Left forelimb (tissue), 1 donor: ENCODE data around the gene PBX3.

Source experiments
- DNase-seq: peaks from one replicate; pipeline ENCODE4 v3.0.0-alpha.2; 2018; ENCODE audit warnings: low spot score

PBX3 gene

GRCh38 chr9:125906893-125907292 is 159.7 kb downstream of the PBX3 start:
- no peak for DNase-seq

DNA sequence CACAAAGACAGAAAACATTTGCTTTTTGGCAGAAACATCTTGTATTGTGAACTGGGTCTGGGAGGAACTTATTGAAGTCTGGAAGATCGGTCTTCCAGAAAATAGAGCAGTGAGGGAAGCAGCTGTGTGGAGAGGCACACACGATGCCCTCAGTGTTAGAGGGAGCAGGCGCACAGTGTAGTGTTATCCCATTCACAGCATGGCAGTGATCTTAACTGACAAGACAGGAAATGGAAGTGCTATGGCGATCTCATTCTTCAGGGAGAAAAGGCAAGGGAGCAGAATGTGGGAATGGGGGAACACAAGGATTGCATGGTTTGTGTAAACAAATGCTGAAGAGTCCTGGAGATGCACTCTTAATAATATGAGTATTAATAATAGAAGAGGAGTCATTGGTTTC is 161.0 kb downstream of the PBX3 start:
- DNase-seq: no peak

GRCh38 chr9:125908966-125909365 is 161.8 kb downstream of the PBX3 start:
- DNase-seq: no peak

DNA sequence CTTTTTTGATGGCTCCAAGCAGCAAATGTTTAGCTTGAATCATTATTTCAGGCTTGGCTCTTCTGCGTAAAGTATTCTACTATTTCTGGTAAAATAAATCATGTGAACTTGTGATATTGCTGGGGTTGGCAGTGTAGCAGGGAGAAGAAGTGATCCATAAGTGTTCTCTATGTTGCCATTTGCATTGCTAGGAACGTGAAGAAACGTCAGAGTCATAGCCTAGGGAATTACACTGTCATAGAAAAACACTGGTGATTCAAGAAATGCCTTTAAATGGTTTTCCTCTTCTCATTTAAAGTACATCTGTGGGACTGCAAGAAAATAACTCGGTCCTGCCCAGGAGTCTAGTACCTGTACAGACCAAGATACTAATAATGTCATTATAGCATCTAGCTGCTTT is 162.3 kb downstream of the PBX3 start:
- DNase-seq: no peak

DNA sequence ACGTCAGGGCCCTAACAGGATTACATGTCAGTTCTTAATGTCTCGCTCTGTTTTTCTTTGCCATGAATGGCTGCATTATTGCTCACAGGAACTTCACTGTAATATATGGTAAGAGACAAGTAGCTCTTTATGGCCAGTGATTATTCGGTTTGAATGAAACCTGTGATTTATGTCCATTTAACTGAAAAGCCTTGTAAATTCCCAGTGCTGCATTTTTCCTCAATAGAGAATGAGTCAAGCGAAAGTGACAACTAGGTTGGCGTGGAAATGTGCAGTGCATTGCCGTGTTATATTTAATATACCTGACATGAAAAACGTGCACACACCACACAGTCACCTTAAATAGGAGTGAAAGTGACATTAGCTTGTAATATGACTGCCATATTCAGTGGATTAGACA is 163.1 kb downstream of the PBX3 start:
- no peak for DNase-seq

DNA sequence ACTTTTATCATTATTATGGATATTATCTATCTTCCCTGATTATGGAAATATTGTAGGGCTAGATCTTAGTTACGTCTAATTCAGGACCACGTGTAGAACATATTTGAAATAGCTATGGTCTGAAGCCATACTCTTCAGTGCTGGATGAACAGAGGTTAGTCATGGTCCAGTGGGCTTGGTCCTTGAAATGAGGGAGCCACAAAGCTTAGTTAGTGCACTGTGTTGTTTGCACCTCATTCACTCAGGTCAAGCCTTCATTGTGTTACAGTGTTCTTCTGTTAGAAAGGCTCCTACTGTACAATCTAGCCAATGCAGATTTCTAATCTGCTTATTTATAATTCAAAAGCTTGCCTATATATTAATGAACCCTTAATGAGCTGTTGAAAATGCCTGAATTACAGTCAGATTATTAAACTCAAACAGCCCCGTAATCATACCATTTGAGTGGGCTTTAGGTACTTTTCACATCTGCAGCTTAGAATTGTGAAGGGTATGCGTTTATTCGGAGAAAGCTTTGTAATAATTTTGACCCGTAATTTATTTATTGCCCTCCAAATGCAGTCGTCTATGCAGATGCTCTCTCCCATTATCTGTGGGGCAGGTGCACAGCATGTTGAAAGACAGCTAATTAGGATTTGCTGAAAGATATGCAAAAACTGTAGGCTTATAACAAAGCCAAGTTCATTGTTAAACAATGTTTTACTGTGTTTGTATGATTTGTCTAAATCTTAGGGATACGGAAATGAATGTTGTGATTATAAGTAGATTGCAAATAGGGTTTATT is 164.9 kb downstream of the PBX3 start:
- DNase-seq: no peak

DNA sequence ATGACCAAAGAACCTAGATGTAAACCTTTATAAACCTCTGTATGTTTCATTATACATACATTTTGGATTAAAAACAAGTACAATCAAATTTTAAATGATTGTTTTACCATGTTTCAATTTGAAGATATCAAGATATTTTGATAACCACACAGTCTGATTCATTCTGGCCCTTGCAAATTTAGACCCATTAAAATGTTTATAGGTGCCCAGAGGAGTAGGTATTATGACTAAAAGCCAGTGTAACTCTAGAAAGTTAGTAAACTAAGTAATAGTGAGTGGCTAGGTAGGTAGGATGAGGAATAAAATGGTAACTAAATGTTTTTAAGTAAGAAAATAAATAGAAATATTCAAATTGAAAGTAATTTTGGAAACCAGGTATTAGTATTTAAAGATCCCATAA is 165.5 kb downstream of the PBX3 start:
- no peak for DNase-seq

DNA sequence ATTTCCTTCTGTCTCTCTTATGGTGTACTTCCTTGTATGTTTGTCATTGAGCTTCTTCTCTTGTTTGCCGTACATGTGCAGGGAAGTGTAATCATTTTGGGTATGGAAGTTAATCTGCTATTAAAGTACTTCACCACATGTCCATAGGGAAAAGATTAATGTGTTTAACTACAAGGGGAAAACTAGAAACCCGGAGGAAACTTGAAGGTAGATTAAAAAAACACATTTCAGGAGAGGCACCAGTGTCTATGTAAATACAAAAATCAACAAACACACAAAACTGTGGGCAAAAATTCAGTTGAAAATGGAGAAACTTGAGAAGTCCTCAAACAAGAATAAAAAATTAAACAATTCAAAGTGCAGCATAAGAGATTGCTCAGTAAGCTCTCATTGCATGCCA is 166.4 kb downstream of the PBX3 start:
- no peak for DNase-seq

DNA sequence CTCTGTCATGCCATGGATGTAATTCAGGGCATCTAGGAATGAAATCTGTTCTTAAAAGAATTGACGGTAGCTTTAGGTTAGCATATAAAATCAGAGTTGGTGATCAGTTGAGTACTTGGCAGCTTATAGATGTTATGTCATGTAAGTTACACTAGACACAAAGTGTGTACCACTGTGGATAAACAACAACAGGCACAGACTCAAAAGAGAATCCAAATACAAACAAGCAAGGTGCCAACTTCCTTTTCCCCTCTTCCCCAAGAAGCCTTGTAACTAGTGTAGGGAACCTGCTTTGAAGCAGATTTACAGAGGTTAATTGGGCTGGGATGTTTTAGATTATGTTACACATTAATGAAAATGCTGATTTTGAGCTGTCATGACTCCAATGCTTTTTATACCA is 167.2 kb downstream of the PBX3 start:
- DNase-seq: no peak

- DNase-seq: no peak
Measured at GRCh38 chr9:125915606-125916005, 168.4 kb downstream of the PBX3 start.

DNA sequence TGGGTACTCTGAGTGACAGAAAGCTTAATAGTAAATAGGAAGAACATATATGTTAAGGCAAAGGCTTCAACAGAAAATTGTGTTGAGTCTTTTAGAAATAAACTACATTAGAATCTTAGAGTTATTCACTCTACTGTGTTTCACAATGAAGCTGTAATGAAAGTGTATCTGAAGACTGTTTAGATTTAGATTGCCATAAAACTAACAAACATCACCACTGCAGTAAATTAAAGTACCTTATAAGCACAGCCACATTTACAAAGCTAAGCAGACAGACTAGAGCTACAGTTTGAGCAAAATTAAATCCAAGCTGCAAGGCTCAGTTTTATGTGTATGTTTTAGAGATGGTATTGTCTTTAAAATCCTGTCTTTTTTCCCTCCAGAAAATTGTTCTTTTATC is 172.4 kb downstream of the PBX3 start:
- no peak for DNase-seq

DNA sequence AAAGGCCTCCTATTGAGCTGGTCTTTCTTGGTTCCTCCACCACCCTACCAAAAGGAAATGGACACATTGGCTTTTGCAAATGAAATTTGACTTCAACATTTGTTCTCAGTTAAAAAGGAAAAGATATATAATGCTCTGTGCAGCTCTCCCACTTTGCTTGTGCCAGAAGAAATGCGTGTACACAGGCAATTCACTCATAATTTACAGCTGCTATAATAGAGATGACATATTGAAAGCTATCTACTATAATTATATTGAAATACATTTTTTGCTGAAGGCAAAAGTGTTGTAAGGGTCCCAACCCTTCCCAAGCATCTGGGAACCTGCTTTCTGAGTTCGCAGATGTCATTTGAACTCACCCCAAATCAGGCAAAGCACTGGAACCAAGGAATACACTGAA is 173.2 kb downstream of the PBX3 start:
- no peak for DNase-seq

- DNase-seq: no peak
Measured at GRCh38 chr9:125922854-125923253, 175.7 kb downstream of the PBX3 start.

DNA sequence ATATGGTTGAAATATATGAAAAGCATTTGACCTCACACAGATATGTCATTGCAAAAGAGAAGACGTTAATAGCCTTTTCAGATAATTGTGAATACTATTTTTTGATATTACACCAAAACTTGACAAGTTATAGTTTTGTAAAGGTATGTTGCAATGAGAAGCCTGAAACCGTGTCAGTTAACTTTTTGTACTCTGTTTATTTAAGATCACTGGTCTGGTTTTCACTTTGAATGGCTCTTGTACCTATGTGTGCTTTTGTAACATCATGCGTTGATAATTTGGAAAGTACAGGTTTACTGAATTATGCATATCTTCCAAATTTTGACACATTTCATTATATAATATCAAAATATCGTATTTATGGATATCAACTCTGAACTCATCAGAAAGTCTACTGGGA is 177.2 kb downstream of the PBX3 start:
- DNase-seq: no peak

DNA sequence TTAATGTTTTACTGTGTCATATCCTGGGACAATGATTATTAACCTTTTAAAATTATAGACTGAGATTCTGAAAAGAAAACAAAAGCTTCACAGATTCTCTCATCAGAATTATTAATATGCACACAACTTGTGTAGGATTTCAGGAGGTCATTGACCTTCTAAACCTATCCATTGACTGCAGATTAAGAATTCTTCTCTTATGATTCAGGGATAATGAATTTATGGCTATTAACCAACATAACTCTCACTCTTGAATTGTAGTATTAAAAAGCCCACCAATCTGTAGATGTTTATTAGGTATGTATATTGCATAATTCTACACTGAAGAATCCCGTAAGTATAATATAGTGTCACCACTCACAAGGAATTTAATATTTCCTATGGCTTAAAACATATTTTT is 179.8 kb downstream of the PBX3 start:
- no peak for DNase-seq

GRCh38 chr9:125929846-125930245 is 182.7 kb downstream of the PBX3 start:
- DNase-seq: no peak

- DNase-seq: no peak
Measured at GRCh38 chr9:125931211-125931610, 184.0 kb downstream of the PBX3 start.

- DNase-seq: no peak
Measured at GRCh38 chr9:125932012-125932411, 184.8 kb downstream of the PBX3 start.

GRCh38 chr9:125932746-125933455 is 185.7 kb downstream of the PBX3 start:
- DNase-seq: no peak

DNA sequence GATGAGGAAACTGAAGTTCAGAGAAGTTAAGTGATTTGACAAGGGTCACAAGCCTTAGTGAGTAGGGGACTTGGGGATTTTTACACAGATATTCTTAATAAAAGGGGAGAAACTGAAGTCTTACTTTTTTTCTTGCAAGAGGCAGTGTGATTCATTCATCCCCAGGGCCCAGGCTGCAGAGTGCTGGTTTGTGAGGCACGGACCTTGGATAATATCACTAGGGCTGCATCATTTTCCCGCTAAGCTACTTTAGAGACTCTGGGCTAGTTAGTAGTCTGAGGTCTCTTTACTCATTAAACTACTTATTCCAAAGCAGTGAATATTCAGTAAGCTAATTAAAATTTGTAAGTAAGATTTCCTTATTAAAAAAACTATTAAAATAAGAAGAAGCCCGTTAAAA is 195.0 kb downstream of the PBX3 start:
- DNase-seq: no peak

- no peak for DNase-seq
Measured at GRCh38 chr9:125943831-125944230, 196.7 kb downstream of the PBX3 start.

DNA sequence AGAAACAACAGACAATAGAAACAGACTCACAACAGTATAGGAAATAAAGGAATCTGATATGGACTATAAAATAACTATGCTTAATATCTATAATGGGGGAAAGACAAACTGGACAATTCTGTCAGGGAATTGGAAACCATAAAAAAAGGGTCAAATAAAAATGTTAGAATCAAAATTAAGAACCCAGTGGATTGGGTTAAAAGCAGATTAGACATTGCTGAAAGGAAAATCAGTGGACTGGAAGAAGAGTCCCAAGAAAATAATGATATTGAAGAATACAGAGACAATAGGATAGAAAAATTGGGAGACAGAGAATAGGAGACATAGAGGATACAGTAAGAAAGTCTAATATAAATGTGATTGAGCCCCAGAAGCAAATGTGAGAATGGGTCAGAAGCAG is 199.2 kb downstream of the PBX3 start:
- no peak for DNase-seq

DNA sequence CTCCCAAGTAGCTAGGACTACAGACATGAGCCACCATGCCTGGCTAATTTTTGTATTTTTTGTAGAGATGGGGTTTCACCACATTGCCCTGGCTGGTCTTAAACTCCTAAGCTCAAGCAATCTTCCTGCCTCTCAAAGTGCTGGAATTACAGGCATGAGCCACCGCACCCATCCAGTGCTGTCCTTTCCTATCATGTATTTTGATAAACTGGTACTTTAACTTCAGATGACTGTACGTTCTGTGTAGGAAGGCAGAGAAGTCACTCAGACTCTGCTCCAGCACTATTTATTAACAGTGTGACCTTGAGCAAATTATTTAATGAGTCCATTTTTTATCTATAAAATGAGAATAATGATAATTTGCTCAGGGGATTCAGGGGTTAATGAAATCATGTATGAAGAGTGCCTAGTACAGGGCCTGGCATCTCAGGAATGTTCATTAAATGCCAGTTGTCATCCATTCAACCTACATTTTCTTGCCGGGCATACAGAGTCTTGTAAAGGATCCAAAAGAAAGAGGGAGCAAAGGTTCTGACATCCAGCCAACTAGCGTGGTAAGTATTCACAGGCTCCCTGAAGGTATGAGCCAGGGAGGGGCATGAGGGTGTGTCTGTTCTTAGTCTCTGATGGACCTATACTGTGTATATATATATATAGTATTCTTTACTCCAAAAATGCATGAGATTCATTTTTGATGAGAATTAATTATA is 201.9 kb downstream of the PBX3 start:
- DNase-seq: no peak
